HG03469 (cell line): ENCODE data around the gene NUDC.
"Not testable (repeated sequence)": the region's sequence is repeated elsewhere in the genome, so short reads cannot be mapped to it uniquely, and the experiment has no call there.

ENCODE experiments used
- ATAC-seq: cut with Tn5 transposase; IDR thresholded peaks from one replicate; pipeline ENCODE4 v1.9.1; 2021; ENCODE audit warnings: mild to moderate bottlenecking, moderate library complexity, moderate number of reproducible peaks; ENCODE audit not compliant: unreplicated experiment

Gene NUDC

GRCh38 chr1:26981146-26981846 lies 59.8 kb downstream of the NUDC start:
- ATAC-seq = no peak

- no peak for ATAC-seq
Observed at GRCh38 chr1:26983863-26984262, 62.3 kb downstream of the NUDC start.

GRCh38 chr1:26984291-26984690 lies 62.7 kb downstream of the NUDC start:
- no peak for ATAC-seq

GRCh38 chr1:26986658-26987057 lies 65.1 kb downstream of the NUDC start:
- no peak for ATAC-seq

GRCh38 chr1:26989403-26990109 lies 68.0 kb downstream of the NUDC start:
- not testable (repeated sequence) for ATAC-seq

GRCh38 chr1:26991310-26992116 lies 70.0 kb downstream of the NUDC start:
- no peak for ATAC-seq

GRCh38 chr1:26993237-26994019 lies 71.9 kb downstream of the NUDC start, which contains the start of gene TRNP1:
TSS of gene TRNP1 (plus strand) at chr1:26993692. CDS start at chr1:26993787, 95 bp downstream.
- ATAC-seq = no peak

- ATAC-seq = no peak
Observed at GRCh38 chr1:26994020-26994786, 72.7 kb downstream of the NUDC start.

- ATAC-seq = no peak
Observed at GRCh38 chr1:26994787-26995517, 73.4 kb downstream of the NUDC start.

GRCh38 chr1:26996024-26996423 lies 74.5 kb downstream of the NUDC start:
- no peak for ATAC-seq
